ENCODE measurements around the gene GAB4. TPM values are rescaled to one million over a fixed set of nuclear protein-coding genes. Genes with fewer than 3 reads are reported as not detected.

GAB4 gene
- total RNA-seq, 1 experiment from 2014 or later: not detected

- Mint-ChIP-seq H3K27ac (no peak overlapping the region; a peak in 1 of 7 replicates), H3K27me3 (ENCODE audit: low read depth) (peaks cover 19% of the 10 kb centered on the region), H3K4me3 (no peak overlapping the region), H3K4me1 (peaks cover 0 to 3% of the 10 kb centered on the region in 2 experiments; a peak in 2 of 4 replicates), H3K9me3 (peaks cover 6 to 22% of the 10 kb centered on the region in 2 experiments), H3K36me3 (ENCODE audit: insufficient read depth in 1 of 3, low read depth in 3 of 3) (no peaks in the 10 kb centered on the region; a peak in 1 of 7 replicates)
- Histone ChIP-seq H3K4me1 (ENCODE audit: insufficient read depth, low read length) (no peaks in the 10 kb centered on the region), H3T11ph (ENCODE audit: low read length) (no peak overlapping the region), H2BK12ac (ENCODE audit: insufficient read length, low read depth, low read length) (no peak overlapping the region), H3K27ac (ENCODE audit: insufficient read length, low read depth, low read length) (no peak overlapping the region), H3K79me1 (ENCODE audit: insufficient read depth, low read depth, low read length, poor library complexity, severe bottlenecking) (no peaks in the 10 kb centered on the region), H3K9ac (ENCODE audit: extremely low read depth, insufficient read length, low read length) (no peak overlapping the region), H2AK5ac (ENCODE audit: insufficient read length, low read length) (no peak overlapping the region), H3K18ac (ENCODE audit: insufficient read length, low read depth, low read length) (no peak overlapping the region), H3K4ac (ENCODE audit: low read depth, low read length) (no peak overlapping the region), H3K27me3 (ENCODE audit: insufficient read depth, low read length) (no peaks in the 10 kb centered on the region), H3K23me2 (ENCODE audit: insufficient read length, low read depth, low read length, poor library complexity, severe bottlenecking) (no peaks in the 10 kb centered on the region), H2BK20ac (ENCODE audit: low read depth, low read length, poor library complexity, severe bottlenecking) (no peak overlapping the region), H4K20me1 (ENCODE audit: control insufficient read depth, insufficient read depth, insufficient read length) (no peaks in the 10 kb centered on the region), H3K4me2 (ENCODE audit: insufficient read depth, insufficient read length, low read length) (no peak overlapping the region), H3K14ac (ENCODE audit: insufficient read depth, low read length) (no peak overlapping the region), H2BK15ac (ENCODE audit: low read depth, low read length) (no peak overlapping the region), H4K5ac (ENCODE audit: insufficient read length, low read depth, low read length) (no peak overlapping the region), H2BK5ac (ENCODE audit: insufficient read length, low read length) (no peak overlapping the region), H2AFZ (ENCODE audit: low read length) (no peak overlapping the region), H4K91ac (ENCODE audit: insufficient read length, low read depth, low read length) (no peak overlapping the region), H2BK120ac (ENCODE audit: low read depth, low read length, poor library complexity, severe bottlenecking) (no peak overlapping the region), H3K9me3 (ENCODE audit: control insufficient read depth, low read depth, low read length) (no peaks in the 10 kb centered on the region), H3K79me2 (ENCODE audit: insufficient read depth, low read length) (no peaks in the 10 kb centered on the region), H3K23ac (ENCODE audit: insufficient read length, low read depth, low read length) (no peak overlapping the region), H4K8ac (replicated peaks; ENCODE audit: insufficient read length, low read depth, low read length) (no peak overlapping the region), H3K56ac (ENCODE audit: insufficient read length, low read depth, low read length) (no peak overlapping the region)
- DNase-seq: no peak
- WGBS (ENCODE audit: extremely low coverage, insufficient read length, low lambda C conversion rate): no CpG with 5 or more reads among the region's 5 CpGs
- TF ChIP-seq CTCF (conservative IDR thresholded peaks at IDR 0.05): no peak
These were observed 48.0 kb upstream of the GAB4 start for GRCh38 chr22:17056058-17056457.

Data from H9 (cell line).